Keratinocyte (primary cell): ENCODE results near the gene RALGAPA2. TPM values are rescaled to one million over a fixed set of nuclear protein-coding genes. Genes with fewer than 3 reads are reported as not detected.

Experiments
- DNase-seq: peaks from one replicate; pipeline ENCODE4 v3.0.0-alpha.2; 2011; ENCODE audit warnings: low read depth, missing footprints, low spot score
- FAIRE-seq: peaks from 2 replicates; lab custom pipeline; 2011; peaks lifted over from hg19 to GRCh38; lab: Jason Lieb, UNC
- H2AFZ ChIP-seq: 2 replicates; pipeline ENCODE4 v1.6.0; 2012; ENCODE audit warnings: low read length, control low read depth, inconsistent platforms; ENCODE audit not compliant: control insufficient read depth
- H3K27ac ChIP-seq: 2 replicates; pipeline ENCODE4 v1.5.1; 2011; ENCODE audit warnings: low read length; ENCODE audit not compliant: control insufficient read depth, insufficient read depth
- H3K27me3 ChIP-seq: 3 replicates; pipeline ENCODE4 v1.6.0; 2011; ENCODE audit warnings: low read length; ENCODE audit not compliant: control insufficient read depth, insufficient read depth; ENCODE audit errors: extremely low read depth
- H3K36me3 ChIP-seq, 2 experiments: 2 replicates in 1 of 2; 3 replicates in 1 of 2; pipeline ENCODE4 v1.5.1; 2011; ENCODE audit warnings: low read length in 2 of 2, mild to moderate bottlenecking in 1 of 2; ENCODE audit not compliant: control insufficient read depth in 2 of 2, insufficient read depth in 2 of 2; ENCODE audit errors: extremely low read depth in 1 of 2
- H3K4me1 ChIP-seq: 3 replicates; pipeline ENCODE4 v1.5.1; 2011; ENCODE audit warnings: low read length; ENCODE audit not compliant: control insufficient read depth, insufficient read depth; ENCODE audit errors: extremely low read depth
- H3K4me2 ChIP-seq: 3 replicates; pipeline ENCODE4 v1.6.0; 2011; ENCODE audit warnings: low read depth, low read length; ENCODE audit not compliant: control insufficient read depth, insufficient read depth; ENCODE audit errors: extremely low read depth
- H3K4me3 ChIP-seq, 3 experiments: fragments of 200-600 bp in 1 of 3; sonication (generic) in 1 of 3; 2 replicates in 2 of 3; 3 replicates in 1 of 3; pipeline ENCODE4 v1.5.1; 2011 to 2016; ENCODE audit warnings: low read length in 3 of 3, mild to moderate bottlenecking in 3 of 3, control low read depth in 2 of 3, inconsistent platforms in 1 of 3, low read depth in 1 of 3, mixed read lengths in 1 of 3, mixed run types in 1 of 3, moderate library complexity in 1 of 3; ENCODE audit not compliant: control insufficient read depth in 2 of 3, insufficient read depth in 2 of 3; ENCODE audit errors: extremely low read depth in 1 of 3
- H3K79me2 ChIP-seq: 2 replicates; pipeline ENCODE4 v1.6.0; 2012; ENCODE audit warnings: low read length; ENCODE audit not compliant: control insufficient read depth, insufficient read depth
- H3K9ac ChIP-seq: 3 replicates; pipeline ENCODE4 v1.6.0; 2011; ENCODE audit warnings: low read length; ENCODE audit not compliant: control insufficient read depth, insufficient read depth; ENCODE audit errors: extremely low read depth
- H3K9me1 ChIP-seq: 3 replicates; pipeline ENCODE4 v1.6.0; 2011; ENCODE audit warnings: low read length; ENCODE audit not compliant: control insufficient read depth, insufficient read depth; ENCODE audit errors: extremely low read depth
- H3K9me3 ChIP-seq: 2 replicates; pipeline ENCODE4 v1.5.1; 2012; ENCODE audit warnings: low read depth, low read length; ENCODE audit not compliant: control insufficient read depth
- H4K20me1 ChIP-seq: 3 replicates; pipeline ENCODE4 v1.6.0; 2011; ENCODE audit warnings: low read length; ENCODE audit not compliant: control insufficient read depth, insufficient read depth; ENCODE audit errors: extremely low read depth
- EZH2 ChIP-seq: IDR thresholded peaks from one replicate; pipeline ENCODE4 v1.6.1; 2012; ENCODE audit warnings: inconsistent platforms, mild to moderate bottlenecking, low read length, moderate library complexity
- dilution Hi-C: fragments of 300-500 bp; cut with MboI; formaldehyde crosslinking; loops from one replicate; pipeline ENCODE4 v1.7.0; 2020; ENCODE audit warnings: low sequenced_read_pairs; ENCODE audit not compliant: extremely low pct_ligation_motif_present
- polyA plus RNA-seq, 5 experiments: library from polyadenylated mRNA; depleted of rRNA in 3 of 5; stranded (reverse) in 3 of 5; stranded (forward) in 1 of 5; unstranded in 1 of 5; fragments of >200 nt; gene quantifications; 1 replicate in 1 of 5; 2 replicates in 3 of 5; 3 replicates in 1 of 5; pipeline versions ENCODE4 v1.2.1 to v1.2.3, GENCODE V29; 2011 to 2012; ENCODE audit warnings: missing spikeins in 2 of 5, low read depth in 1 of 5, low replicate concordance in 1 of 5
- TF ChIP-seq, protein P1 (sequence below), 3 experiments: IDR thresholded peaks in 1 of 3; conservative IDR thresholded peaks in 1 of 3; optimal IDR thresholded peaks in 1 of 3; 2 replicates in 2 of 3; 3 replicates in 1 of 3; pipeline versions ENCODE3 to v1.5.1; 2011; ENCODE audit warnings: low read length in 3 of 3, mild to moderate bottlenecking in 3 of 3, moderate library complexity in 2 of 3, control low read depth in 1 of 3, inconsistent platforms in 1 of 3; ENCODE audit not compliant: insufficient read depth in 2 of 3; ENCODE audit errors: extremely low read depth in 1 of 3

The RALGAPA2 gene
- polyA plus RNA-seq, 1 donor (not counting 4 experiments of a cell fraction or from before 2014, with no cell fraction given): 3.2 TPM

DNA sequence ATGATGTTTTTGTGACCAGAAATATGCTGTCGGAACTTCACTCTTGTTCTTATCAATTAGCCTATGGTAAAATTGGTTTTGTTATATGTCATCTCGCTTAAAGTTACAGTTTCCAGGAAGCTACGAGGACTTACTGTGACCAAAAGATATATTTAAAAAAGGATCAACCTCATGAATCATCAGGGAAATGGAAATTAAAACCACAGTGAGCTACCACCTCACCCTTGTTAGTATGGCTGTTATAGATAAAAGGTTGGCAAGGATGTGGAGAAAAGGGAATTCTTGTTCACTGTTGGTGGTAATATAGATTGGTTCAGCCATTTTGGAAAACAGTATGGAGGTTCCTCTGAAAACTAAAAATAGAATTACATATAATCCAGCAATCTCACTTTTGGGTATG, 358.9 kb downstream of the RALGAPA2 start:
- DNase-seq (no peak), FAIRE-seq (no peak)
- dilution Hi-C loops: no loop called here
- TF ChIP-seq, protein P1, sequence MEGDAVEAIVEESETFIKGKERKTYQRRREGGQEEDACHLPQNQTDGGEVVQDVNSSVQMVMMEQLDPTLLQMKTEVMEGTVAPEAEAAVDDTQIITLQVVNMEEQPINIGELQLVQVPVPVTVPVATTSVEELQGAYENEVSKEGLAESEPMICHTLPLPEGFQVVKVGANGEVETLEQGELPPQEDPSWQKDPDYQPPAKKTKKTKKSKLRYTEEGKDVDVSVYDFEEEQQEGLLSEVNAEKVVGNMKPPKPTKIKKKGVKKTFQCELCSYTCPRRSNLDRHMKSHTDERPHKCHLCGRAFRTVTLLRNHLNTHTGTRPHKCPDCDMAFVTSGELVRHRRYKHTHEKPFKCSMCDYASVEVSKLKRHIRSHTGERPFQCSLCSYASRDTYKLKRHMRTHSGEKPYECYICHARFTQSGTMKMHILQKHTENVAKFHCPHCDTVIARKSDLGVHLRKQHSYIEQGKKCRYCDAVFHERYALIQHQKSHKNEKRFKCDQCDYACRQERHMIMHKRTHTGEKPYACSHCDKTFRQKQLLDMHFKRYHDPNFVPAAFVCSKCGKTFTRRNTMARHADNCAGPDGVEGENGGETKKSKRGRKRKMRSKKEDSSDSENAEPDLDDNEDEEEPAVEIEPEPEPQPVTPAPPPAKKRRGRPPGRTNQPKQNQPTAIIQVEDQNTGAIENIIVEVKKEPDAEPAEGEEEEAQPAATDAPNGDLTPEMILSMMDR (optimal IDR thresholded peaks at IDR 0.05 in 1 of 3, IDR thresholded peaks at IDR 0.05 in 1 of 3, conservative IDR thresholded peaks at IDR 0.05 in 1 of 3; ENCODE audit: extremely low read depth in 1 of 3, insufficient read depth in 2 of 3, low read length in 3 of 3): no peak
- TF ChIP-seq EZH2: no peak
- Histone ChIP-seq H3K4me2 (no peak overlapping the region), H3K9me3 (no peaks in the 10 kb centered on the region), H4K20me1 (no peaks in the 10 kb centered on the region), H3K79me2 (no peaks in the 10 kb centered on the region), H2AFZ (no peak overlapping the region), H3K4me1 (no peaks in the 10 kb centered on the region), H3K9ac (no peak overlapping the region), H3K4me3 (no peak overlapping the region), H3K27me3 (no peaks in the 10 kb centered on the region), H3K36me3 (no peaks in the 10 kb centered on the region), H3K27ac (no peak overlapping the region), H3K9me1 (no peaks in the 10 kb centered on the region)

DNA sequence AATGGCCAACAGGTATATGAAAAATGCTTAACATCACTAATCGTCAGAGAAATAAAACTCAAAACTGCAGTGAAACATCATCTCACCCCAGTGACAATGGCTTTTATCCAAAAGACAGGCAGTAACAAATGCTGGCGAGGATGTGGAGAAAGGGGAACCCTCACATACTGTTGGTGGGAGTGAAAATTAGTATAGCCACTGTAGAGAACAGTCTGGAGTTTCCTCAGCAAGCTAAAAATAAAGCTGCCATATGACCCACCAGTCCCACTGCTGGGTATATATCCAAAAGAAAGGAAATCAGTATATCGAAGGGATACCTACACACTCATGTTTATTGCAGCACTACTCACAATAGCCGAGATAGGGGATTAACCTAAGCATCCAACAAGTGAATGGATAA, 368.0 kb downstream of the RALGAPA2 start:
- Histone ChIP-seq H2AFZ (no peak overlapping the region), H4K20me1 (no peaks in the 10 kb centered on the region), H3K4me3 (no peak overlapping the region), H3K27ac (no peak overlapping the region), H3K79me2 (no peaks in the 10 kb centered on the region), H3K27me3 (no peaks in the 10 kb centered on the region), H3K9me1 (no peaks in the 10 kb centered on the region), H3K36me3 (no peaks in the 10 kb centered on the region), H3K4me1 (no peaks in the 10 kb centered on the region), H3K9me3 (no peaks in the 10 kb centered on the region), H3K9ac (no peak overlapping the region), H3K4me2 (no peak overlapping the region)
- dilution Hi-C loops: no loop called here
- TF ChIP-seq EZH2: no peak
- TF ChIP-seq, protein P1 (optimal IDR thresholded peaks at IDR 0.05 in 1 of 3, IDR thresholded peaks at IDR 0.05 in 1 of 3, conservative IDR thresholded peaks at IDR 0.05 in 1 of 3; ENCODE audit: extremely low read depth in 1 of 3, insufficient read depth in 2 of 3, low read length in 3 of 3): no peak
- DNase-seq (no peak), FAIRE-seq (no peak)
